NCI-H446 treated with DMSO at 0.1 percent for 48 hours (cell line): ENCODE measurements around the gene CHN2.

Experiments used
- DNase-seq: peaks from one replicate; lab custom pipeline; 2025; lab: John Stamatoyannopoulos, UW

Gene CHN2

DNA sequence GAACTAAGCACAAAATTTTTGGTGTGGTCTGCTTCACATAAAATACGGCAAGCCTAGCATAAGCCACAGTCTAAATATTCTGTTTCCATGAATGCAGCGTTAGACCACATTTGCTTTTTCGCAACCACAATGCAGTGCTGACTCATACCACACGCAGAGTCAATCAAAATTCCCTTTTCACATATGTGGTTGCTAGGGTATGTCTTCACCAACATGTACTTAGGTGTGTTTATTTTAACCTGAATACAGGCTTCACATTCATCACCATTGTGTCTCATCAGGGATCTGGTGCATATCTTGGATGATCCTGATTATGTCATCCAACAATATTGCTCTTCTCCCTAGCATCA is 90.8 kb downstream of the CHN2 start:
- DNase-seq: no peak

DNA sequence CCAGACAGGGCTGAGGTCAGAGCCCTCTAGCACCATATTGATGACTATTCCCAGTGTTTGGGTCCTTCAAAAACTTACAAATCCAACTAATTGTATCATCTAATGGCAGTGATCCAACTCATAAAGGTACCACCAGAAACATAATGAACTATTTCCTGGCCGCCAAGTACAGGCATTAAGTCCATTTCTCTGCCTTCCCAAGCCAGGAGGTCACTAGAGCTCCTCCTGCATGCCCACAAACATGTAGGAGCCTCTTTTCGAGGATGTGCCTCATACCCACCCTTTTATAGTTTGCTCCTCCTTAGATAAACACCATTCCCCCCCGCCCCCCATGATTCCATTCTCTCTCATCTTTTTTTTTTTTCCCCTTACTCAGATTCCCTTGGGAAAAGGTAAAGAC is 91.3 kb downstream of the CHN2 start:
- DNase-seq: no peak

DNA sequence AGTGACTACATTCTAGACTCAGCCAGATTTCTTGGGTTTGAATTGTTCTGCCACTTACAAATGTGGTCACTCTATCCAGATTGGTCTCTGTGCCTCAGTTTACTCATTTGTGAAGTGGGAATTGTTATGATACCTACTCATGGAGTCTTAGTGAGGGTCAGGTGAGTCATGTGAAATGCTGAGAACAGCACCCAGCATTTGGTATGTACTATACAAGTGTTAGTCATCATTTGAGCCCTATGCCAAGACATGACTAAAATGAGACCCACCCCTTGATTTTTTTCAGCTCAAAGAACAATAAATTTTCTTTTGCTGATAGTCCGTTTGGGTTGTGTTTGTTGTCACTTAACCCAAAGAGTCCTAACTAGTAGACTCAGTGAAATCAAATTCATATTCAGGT is 92.8 kb downstream of the CHN2 start:
- no peak for DNase-seq

DNA sequence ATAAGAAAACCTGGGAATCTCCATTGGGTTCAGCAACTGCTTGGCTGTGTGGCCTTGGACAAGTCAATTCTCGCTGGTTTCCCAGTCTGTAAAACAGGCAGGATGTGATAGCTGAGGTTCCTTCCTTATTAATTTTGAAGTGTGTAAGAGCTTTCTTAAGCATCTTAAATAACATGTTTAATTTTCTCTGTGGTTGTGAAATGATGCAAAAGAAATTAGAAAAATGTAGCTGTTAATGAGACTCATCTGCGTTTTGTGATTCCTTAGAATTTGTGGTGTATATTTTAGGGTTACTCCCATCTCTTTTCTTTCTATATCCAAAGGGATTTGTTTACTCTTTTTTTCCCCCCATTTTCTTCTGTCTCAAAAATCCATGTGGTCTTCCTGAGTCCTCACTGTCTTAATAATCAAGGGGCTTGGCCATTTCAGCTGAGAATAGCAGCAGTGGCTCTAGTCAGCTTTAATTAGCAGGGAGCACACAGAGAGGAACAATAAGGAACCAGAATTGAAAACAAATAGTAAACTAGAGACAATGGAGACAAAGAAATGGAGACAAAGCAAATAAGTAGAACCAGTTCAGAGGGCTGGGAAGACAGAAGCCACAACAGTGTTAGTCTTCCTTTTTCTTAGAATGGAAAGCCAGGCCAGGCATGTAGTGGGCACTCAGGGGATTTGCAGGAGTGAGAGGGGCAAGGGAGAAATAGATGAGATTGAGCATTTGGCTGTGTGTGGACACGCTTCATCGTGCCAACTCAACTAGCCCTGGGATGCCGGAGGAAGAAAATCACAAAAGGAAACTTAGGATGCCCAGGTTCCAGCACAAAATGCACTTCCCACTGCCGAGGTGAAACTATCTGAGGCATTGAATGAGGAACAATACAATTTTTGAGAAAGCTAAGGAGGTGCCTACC is 93.9 kb downstream of the CHN2 start:
- no peak for DNase-seq

DNA sequence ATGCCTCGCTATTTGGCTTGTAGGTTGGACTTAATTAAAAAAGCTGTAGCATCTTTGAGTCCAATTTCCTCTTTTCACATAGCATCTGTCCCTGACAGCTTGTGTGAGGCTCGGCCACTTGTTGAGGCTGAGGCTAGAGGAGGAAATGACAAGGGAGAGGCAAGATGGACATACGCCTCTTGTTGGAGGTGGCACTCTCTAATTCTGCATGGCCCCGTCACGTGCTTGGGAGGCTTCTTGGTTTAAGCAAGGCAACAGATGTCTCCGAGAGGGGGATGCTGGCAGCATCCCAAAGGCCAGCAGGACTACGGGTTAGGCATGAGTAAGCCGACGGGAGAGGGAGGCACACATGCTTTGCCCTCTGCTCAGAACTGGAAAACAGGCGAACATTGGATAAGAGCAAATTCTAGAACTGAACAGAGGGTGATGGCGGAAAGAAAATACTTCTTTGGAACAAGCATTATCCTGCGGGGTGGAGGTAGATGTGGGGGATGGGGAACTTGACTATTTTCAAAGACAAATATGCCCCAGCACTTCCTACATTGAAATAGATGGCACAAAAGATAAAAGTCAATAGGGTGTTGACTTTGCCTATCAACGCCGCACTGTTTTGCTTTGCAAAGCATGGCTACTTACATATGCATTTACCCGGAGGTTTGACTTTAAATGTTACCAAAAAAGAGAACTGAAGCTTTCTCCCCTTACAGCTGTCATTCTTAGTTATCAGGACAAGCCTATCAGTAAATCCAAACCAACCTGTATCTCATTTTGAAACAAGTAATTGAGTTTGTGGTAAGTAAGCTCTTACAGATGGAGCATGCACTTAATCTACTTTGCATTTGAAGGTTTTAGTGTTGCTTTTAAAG is 94.8 kb downstream of the CHN2 start:
- peak; percentile 47 for DNase-seq

DNA sequence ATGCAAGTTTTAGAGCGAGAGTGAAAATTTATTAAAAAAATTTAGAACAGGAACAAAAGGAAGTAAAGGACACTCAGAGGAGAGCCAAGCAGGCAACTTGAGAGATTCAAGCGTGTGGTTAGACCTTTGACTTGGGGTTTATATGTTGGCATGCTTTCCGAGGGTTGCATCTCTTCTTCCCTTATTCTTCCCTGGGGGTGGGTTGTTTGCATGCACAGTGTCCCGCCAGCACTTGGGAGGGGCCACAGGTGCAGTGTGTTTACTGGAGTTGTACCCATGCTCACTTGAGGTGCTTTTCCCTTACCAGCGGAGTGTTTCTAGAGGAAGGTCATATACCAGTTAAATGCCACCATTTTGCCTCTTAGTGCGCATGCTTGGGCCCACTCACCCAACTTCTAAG is 96.3 kb downstream of the CHN2 start:
- DNase-seq: no peak

DNA sequence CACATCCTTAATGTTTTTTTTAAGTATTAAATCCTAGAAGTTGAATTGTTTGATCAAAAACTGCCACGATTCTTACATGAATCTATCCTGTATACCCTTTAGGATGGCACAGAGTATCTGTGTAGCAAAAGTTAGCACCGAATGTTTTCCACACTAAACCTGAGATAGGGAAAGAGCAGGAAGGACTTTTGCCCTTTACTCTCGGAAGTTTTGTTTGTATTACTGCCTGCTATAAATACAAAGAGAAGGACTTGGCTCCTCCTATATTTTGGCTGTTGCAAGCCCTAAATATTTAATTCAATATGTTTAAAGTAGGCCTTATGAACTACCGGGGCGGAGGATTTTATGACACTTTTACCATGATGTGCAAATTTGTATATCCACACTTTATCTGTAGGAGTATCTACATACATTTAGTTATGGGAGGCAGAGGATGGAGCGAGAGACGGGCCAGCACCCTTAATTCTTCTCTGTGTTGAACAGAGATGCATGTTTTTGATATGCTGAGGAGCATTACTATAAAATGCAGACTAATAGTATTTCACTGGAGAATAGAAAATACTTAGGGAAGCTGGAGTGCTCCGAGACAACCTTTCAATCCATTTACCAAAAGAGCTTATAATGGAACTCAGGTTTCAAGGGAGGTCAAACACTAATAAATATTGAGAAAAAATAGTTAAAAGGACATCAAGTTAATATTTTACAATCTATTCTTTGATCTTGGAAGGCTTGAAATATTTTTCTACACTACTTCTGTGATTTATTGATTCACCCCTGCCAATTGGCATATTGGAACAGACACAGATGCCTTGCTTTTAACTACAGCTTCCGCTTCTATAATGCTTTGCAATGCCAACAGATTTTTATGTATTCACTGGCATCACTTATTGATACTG is 97.4 kb downstream of the CHN2 start:
- DNase-seq: no peak

DNA sequence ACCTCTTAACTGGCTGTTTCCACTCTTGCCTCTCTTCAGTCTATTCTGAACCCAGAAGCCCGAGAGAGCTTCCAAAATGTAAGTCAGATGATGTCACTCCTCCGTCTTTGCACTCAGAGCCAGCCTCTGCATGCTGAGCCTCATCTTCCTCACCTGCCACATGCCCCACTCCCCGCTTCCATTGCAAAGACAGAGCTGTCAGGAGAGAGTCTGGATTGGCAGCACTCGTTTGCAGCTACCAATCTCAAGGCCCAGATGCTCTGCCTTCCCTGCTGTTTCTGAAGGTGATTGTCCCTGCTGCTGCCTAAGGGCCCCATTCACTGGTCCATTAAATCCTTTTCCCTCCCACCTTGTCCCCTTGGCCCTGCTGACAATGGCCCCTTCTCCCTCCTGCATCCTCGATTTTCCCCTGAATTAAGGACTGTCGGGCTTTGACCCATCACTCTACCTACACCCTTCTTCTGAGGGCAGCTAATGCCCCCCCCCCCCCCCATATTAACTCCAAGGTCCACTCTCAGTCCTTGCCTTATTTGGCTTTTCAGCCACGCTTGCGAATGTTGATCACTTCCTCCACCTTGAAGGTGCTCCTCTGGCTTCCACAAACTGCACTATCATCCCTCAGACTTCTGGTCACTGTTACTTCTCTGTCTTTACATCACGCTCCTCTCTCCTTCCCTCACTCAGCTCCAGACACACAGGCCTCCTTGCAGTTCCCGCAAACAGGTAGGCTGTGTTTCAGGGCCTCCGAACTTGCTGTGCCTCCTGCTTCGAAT is 98.5 kb downstream of the CHN2 start:
- DNase-seq: no peak

DNA sequence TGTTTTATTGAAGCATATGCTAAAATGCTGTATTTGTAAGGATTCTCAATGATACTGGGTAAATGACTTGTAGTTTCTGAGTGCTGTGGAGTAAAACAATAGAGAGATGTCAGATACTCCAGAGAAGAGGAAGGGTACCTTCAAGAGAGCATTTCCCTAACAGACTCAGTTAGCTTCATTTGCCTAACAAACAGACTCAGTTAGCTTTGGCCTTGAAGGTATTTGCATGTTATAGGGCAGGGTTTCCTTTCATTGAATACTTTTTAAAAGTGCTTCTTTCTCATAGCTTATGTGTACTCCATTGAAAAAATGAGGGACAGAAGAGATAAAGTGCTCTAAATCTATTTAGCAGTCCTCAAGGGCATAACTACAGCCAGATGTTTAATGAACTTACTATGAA is 101.8 kb downstream of the CHN2 start:
- no peak for DNase-seq

DNA sequence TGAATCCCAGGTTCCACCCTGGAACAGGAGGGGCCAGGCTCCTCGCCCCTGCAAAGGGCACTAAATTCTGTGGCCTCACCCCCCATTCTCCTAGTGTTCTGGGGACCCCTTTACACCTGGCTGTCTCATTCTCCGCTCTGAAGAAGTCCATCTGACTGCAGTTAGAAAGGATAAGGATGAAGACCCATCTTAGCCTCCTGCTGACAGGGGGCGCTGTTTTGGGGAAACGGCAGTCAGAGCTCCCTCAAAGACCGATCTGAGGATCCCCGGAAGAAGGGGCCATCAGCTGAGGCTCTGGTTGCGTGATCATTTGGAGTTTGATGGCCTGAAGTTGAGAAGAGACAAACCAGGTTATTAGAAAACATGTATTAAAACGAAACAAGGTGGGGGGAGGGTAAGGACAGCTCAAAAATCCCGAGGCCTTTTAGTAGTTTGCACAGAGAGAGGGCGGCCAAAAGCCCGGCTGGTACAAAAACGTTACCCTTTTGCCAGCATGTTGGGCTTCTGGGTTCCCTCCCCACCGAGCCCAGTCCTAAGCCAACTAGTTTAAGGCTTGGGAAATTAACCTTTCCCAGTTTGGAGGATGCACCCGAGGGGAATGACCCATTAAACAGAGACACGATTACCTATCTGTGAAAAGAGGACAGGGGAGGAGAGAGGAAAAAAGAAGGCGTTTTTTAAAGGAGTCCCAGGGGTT is 102.8 kb downstream of the CHN2 start:
- no peak for DNase-seq

DNA sequence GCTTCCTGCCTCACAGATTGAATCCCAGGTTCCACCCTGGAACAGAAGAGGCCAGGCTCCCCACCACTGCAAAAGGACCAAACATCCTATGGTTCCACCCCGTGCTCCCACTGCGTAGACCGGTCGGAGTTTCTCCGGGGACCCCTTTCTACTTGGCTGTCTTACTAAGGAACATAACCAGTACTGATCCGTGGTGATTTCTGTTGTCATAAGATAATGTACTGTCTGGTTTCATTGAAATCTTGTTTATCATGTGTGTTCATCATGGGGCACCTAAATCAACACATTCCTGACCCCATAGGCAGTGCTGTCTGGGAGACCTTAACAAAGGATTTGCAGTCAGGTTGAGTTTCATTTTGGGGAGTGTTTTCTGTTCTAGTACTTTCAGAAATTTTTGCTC is 104.5 kb downstream of the CHN2 start:
- no peak for DNase-seq

DNA sequence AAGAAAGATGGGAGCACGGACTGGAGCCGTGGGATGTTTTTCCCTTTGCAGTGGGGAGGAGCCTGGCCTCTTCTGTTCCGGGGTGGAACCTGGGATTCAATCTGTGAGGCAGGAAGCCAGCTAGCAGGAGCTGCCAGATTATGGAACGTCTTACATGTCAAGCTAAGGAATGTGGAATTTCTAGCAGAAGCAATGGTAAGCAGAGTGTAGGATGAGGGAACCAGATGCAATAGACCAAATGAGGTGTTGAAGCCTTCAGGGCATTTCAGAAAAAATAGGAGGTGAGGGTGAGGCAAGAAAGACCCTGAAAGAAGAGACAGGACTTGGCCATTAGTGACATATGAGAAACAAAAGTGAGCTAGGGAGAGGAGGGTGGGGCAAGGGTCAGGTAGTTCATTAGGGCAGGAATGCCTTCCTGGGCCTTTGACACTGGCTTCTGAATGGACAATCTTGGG is 105.5 kb downstream of the CHN2 start:
- no peak for DNase-seq

DNA sequence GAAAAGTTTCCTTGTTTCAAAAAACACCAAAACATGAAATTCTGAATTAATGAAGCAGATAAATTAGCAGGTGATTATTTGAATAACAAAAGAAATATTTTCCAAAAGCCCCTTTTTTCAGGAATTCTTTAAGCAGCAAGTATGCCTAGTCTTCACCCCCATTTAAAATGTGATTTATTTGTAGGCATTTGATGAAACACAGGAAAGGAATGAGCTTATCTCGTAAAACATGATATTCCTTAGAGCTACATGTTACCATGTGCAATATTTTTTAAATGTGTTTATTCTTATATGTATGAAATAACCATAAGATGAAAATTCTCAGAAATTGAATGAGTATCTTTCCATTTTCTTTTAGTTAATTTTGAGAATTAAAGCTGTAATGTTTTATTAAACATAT is 106.1 kb downstream of the CHN2 start:
- DNase-seq: no peak

DNA sequence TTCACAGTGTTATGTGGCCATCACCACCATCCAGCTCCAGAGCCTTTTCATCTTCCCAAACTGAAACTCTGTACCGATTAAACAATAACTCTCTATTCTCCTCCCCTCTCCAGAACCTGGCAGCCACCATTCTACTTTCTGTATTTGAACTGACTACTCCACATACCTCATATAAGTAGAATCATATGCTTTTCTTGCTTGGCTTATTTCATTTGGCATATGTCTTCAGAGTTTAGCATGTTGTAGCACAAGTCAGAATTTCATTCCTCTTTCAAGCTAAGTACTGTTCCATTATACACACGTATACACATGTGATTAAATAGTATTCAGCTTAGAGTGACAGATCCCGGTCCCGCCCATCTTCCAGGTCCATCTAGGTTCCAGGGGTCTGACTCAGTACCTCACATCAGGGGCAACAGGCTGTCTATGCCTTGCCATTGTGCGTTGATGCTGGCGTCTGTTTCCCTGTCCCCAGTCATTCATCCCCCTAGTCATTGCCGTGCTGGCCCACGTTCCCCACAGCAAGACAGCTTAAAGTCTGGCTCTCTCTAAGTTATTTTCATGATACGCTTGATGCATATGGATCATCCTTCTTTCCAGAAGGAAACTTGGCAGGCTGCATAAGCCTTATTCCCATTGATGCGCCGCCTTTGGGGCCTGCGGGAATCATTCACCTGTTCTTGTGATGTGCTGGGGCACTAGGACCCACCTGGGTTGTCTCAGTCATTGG is 108.3 kb downstream of the CHN2 start:
- no peak for DNase-seq

DNA sequence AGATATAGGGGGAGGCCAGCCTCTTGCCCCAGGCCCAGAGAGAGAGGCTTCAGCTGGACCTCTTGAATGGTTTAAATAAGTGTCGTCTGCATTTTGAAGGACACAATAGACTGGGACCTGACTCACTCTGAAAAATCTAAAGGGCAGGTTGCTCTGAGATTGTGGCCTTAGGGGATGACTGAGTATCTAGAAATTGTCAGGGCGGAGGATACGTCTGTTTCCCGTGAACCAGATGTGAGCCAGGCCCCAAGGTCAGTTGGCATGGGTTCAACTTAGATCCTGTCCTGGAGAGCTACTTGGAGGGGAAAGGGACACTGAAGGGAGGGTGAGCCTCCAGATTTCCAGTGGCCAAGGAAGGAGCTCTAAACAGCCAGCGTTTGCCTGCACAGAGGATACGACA is 110.2 kb downstream of the CHN2 start:
- no peak for DNase-seq

DNA sequence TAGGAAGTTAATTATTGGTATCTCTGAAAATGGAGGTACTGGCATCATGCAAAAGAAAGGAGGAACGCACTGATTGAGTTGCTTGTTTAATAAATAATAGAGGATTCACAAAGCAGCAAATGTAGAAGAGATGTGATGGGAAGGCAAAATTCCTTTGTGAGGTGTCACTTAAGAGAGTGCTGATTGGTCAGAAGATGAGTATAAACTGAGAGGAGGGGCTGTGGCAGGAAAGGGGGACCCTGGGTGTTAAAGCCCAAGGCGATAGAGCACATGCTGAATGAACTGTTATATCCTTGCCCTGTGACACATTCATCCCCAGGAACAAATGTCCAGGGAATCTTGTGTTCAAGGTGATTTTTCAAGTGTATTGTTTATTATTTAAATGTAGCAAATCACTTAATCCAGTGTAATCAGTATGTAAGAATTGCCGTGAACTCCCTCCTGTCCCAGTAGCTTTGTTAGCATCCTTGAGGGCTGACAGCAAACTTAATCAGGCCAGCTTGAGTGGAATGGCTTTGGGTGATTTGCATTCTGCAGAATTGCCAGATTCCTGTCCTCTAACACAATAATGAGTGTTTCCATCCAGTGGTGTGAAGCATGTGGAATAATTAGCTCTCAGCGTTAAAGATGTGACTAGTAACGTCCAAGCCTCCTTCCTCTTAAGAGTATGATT is 111.9 kb downstream of the CHN2 start:
- DNase-seq: no peak

DNA sequence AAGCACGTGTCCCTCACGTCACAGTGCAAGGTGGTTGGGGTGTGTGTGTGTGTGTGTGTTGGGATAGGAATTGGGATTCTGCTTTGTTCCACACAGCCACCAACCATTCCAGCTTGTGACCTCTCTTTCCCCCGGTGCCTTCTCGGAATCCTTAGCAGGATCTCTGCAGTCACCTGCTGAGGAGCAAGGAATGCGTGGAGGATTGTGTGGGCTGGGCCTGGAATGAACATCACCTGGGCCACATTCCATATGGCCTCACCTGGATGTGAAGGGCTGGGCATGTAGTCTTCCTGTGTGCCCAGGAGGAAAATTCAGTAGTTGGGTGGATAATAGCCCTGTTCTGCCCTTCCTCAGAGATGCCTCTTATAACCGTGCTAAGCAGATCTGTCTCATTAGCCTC is 113.8 kb downstream of the CHN2 start:
- no peak for DNase-seq

DNA sequence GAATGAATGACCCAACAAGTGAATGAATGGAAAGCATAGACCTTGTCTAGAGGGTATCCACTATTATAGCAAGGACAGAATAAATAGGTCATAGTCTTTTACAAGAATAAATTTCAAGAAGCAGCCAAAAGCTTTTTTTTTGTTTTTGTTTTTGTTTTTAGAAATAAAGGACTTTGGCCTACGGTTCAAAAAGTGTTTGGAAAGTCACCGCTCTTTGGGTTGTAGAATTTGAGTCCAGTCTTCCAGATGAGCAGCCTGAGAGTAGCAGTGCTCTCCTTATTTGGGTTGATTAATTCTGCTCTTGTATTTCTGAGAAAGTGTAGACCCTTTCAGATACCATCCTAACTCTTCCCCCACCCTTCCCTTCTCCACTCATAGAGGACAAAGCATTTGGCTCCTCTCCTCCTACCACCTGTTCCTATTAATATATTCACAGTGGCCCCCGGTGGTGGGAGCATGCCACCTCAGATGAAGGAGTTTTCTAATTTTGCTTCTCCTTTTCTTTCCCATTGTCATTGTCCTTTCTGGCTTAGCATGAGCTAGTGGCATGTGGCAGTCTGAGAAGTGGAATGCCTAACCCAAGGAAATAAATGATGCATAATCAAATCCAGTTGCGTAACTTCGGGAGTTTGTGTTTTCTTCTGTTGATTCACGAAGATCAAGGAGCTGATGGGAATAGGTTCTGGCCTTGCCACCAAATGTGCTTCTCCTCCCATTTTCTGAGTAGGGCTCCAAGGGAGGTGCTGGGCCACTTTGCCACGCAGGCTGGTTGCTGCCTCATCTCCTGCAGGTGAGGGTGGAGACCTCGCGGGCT is 114.7 kb downstream of the CHN2 start:
- no peak for DNase-seq

DNA sequence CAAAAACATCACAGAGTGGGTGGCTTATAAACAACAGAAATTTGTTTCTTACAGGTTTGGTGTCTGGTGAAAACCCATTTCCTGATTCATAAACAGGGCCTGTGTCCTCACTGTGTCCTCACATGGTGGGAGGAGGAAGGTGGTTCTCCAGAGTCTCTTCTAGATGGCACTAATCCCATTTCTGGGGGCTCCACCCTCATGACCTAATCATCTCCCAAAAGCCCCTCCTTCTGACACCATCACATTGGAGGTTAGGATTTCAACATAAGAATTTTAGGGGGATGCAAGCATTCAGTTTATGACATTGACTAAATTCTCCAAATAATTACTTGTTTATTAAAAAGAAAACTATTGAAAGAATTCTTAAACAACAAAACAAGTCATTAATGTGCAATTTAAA is 116.0 kb downstream of the CHN2 start:
- no peak for DNase-seq
